ENCODE data around the gene CDK14. TPM values are rescaled to one million over a fixed set of nuclear protein-coding genes. Genes with fewer than 3 reads are reported as not detected.

CDK14 gene
- total RNA-seq, 1 donor from 2014 or later: 1.6 TPM

- DNase-seq (ENCODE audit: low read depth in 2 of 2): peak in 1 of 2 donors; percentile 8
These were observed 595.6 kb downstream of the CDK14 start for GRCh38 chr7:91191771-91192170.

GRCh38 chr7:91193141-91193540 is 597.0 kb downstream of the CDK14 start:
- peak in 1 of 2 donors; percentile 13 for DNase-seq (ENCODE audit: low read depth in 2 of 2)

- DNase-seq (ENCODE audit: low read depth in 2 of 2): no peak
These were observed 598.7 kb downstream of the CDK14 start for GRCh38 chr7:91194841-91195240.

- no peak for DNase-seq (ENCODE audit: low read depth in 2 of 2)
These were observed 599.9 kb downstream of the CDK14 start for GRCh38 chr7:91196058-91196457.

GRCh38 chr7:91198371-91198770 is 602.2 kb downstream of the CDK14 start:
- no peak for DNase-seq (ENCODE audit: low read depth in 2 of 2)

GRCh38 chr7:91199601-91200000 is 603.5 kb downstream of the CDK14 start:
- DNase-seq (ENCODE audit: low read depth in 2 of 2): no peak

GRCh38 chr7:91201442-91202113 is 605.5 kb downstream of the CDK14 start:
- no peak for DNase-seq (ENCODE audit: low read depth in 2 of 2)

GRCh38 chr7:91206361-91206960 is 610.3 kb downstream of the CDK14 start:
- peak in 1 of 2 donors; percentile 10 for DNase-seq (ENCODE audit: low read depth in 2 of 2)

GRCh38 chr7:91212582-91212981 is 616.5 kb downstream of the CDK14 start:
- DNase-seq (ENCODE audit: low read depth in 2 of 2): peak in 1 of 2 donors; percentile 5

GRCh38 chr7:91226411-91226810 is 630.3 kb downstream of the CDK14 start:
- no peak for DNase-seq (ENCODE audit: low read depth in 2 of 2)

GRCh38 chr7:91228327-91228726 is 632.2 kb downstream of the CDK14 start:
- DNase-seq (ENCODE audit: low read depth in 2 of 2): peak in 1 of 2 donors; percentile 44

- peak in 1 of 2 donors; percentile 32 for DNase-seq (ENCODE audit: low read depth in 2 of 2)
These were observed 632.9 kb downstream of the CDK14 start for GRCh38 chr7:91228927-91229558.

GRCh38 chr7:91230100-91230499 is 634.0 kb downstream of the CDK14 start:
- DNase-seq (ENCODE audit: low read depth in 2 of 2): no peak

- DNase-seq (ENCODE audit: low read depth in 2 of 2): no peak
These were observed 634.4 kb downstream of the CDK14 start for GRCh38 chr7:91230503-91230902.

GRCh38 chr7:91233212-91233611 is 637.1 kb downstream of the CDK14 start:
- peak; percentile 8 to 16 for DNase-seq (ENCODE audit: low read depth in 2 of 2)

- DNase-seq (ENCODE audit: low read depth in 2 of 2): no peak
These were observed 639.2 kb downstream of the CDK14 start for GRCh38 chr7:91235211-91235832.

GRCh38 chr7:91239171-91239604 is 643.1 kb downstream of the CDK14 start:
- peak; percentile 11 to 90 for DNase-seq (ENCODE audit: low read depth in 2 of 2)

GRCh38 chr7:91239772-91240171 is 643.7 kb downstream of the CDK14 start:
- DNase-seq (ENCODE audit: low read depth in 2 of 2): no peak

GRCh38 chr7:91240376-91240941 is 644.3 kb downstream of the CDK14 start:
- DNase-seq (ENCODE audit: low read depth in 2 of 2): peak in 1 of 2 donors; percentile 18

- DNase-seq (ENCODE audit: low read depth in 2 of 2): no peak
These were observed 646.1 kb downstream of the CDK14 start for GRCh38 chr7:91242097-91242844.

Measured in lung microvascular endothelial cell (primary cell).